DND-41 (cell line): ENCODE data around the gene CKAP2L.

Experiments used
- ATAC-seq: fragments of 200-7000 bp; cut with Tn5 transposase; 3 replicates; pipeline ENCODE4 v1.9.1; 2021; ENCODE audit warnings: low read depth; ENCODE audit not compliant: insufficient read depth
- DNase-seq: peaks from one replicate; pipeline ENCODE4 v3.0.0-alpha.2; 2020
- H2AFZ ChIP-seq: 2 replicates; pipeline ENCODE4 v1.6.0; 2012; ENCODE audit warnings: low read depth, low read length
- H3K27ac ChIP-seq: 2 replicates; pipeline ENCODE4 v1.5.1; 2012; ENCODE audit warnings: low read length, inconsistent platforms
- H3K27me3 ChIP-seq: fragments of 200-600 bp; sonication (generic); 2 replicates; pipeline ENCODE4 v1.6.0; 2012; ENCODE audit warnings: low read length, mild to moderate bottlenecking, inconsistent platforms; ENCODE audit not compliant: insufficient read depth, poor library complexity
- H3K36me3 ChIP-seq: 2 replicates; pipeline ENCODE4 v1.5.1; 2012; ENCODE audit warnings: low read length, inconsistent platforms; ENCODE audit not compliant: insufficient read depth
- H3K4me1 ChIP-seq: 2 replicates; pipeline ENCODE4 v1.5.1; 2012; ENCODE audit warnings: mild to moderate bottlenecking, low read length; ENCODE audit not compliant: insufficient read depth
- H3K4me2 ChIP-seq: 2 replicates; pipeline ENCODE4 v1.6.0; 2012; ENCODE audit warnings: mild to moderate bottlenecking, moderate library complexity, low read length, inconsistent platforms; ENCODE audit not compliant: insufficient read depth
- H3K4me3 ChIP-seq, 2 experiments: fragments of 200-600 bp in 1 of 2; shearing (Covaris generic) in 1 of 2; 2 replicates each; pipeline ENCODE4 v1.5.1; 2012 to 2016; ENCODE audit warnings: inconsistent platforms in 2 of 2, low read length in 2 of 2, mild to moderate bottlenecking in 2 of 2, low read depth in 1 of 2, moderate library complexity in 1 of 2
- H3K79me2 ChIP-seq: 2 replicates; pipeline ENCODE4 v1.6.0; 2012; ENCODE audit warnings: low read length, inconsistent platforms; ENCODE audit not compliant: insufficient read depth
- H3K9ac ChIP-seq: 2 replicates; pipeline ENCODE4 v1.6.0; 2012; ENCODE audit warnings: low read depth, mild to moderate bottlenecking, inconsistent platforms, low read length, moderate library complexity
- H3K9me3 ChIP-seq: 2 replicates; pipeline ENCODE4 v1.5.1; 2012; ENCODE audit warnings: low read length, moderate library complexity, mild to moderate bottlenecking, inconsistent platforms; ENCODE audit not compliant: insufficient read depth, severe bottlenecking
- H4K20me1 ChIP-seq: 2 replicates; pipeline ENCODE4 v1.6.0; 2012; ENCODE audit warnings: low read length; ENCODE audit not compliant: insufficient read depth
- EZH2 ChIP-seq: IDR thresholded peaks from 3 replicates; pipeline ENCODE4 v1.6.1; 2012; ENCODE audit warnings: borderline replicate concordance, low read depth, mild to moderate bottlenecking, moderate library complexity, low read length, inconsistent platforms; ENCODE audit not compliant: severe bottlenecking
- TF ChIP-seq, protein P1 (sequence below): IDR thresholded peaks from 2 replicates; pipeline ENCODE4 v1.5.1; 2012; ENCODE audit warnings: borderline replicate concordance, low read length, moderate library complexity, mild to moderate bottlenecking; ENCODE audit not compliant: poor library complexity, severe bottlenecking; ENCODE audit errors: extremely low read depth

Gene CKAP2L

DNA sequence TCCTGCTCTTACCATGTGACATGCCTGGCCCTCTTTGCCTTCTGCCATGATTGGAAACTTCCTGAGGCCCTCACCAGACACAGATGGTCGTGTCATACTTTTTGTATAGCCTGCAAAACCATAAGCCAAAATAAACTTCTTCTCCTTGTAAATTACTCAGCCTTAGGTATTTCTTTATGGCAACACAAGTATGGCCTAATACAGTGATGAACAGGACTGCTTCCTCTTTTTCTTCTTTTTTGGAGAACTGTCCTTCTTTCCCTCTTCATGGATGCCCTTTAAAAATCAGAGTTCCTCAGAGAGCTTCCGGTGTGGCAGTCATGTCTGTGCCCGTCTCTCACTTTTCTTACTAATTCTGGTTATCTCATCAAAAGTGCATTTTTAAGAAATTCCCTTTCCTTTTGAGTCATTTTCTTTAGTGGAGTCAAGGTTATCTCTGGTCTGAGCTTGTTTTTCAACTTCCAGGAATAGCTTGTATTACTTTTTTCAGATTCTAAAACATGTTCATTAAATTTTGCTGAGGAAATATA, 29.1 kb upstream of the CKAP2L start:
- TF ChIP-seq, protein P1, sequence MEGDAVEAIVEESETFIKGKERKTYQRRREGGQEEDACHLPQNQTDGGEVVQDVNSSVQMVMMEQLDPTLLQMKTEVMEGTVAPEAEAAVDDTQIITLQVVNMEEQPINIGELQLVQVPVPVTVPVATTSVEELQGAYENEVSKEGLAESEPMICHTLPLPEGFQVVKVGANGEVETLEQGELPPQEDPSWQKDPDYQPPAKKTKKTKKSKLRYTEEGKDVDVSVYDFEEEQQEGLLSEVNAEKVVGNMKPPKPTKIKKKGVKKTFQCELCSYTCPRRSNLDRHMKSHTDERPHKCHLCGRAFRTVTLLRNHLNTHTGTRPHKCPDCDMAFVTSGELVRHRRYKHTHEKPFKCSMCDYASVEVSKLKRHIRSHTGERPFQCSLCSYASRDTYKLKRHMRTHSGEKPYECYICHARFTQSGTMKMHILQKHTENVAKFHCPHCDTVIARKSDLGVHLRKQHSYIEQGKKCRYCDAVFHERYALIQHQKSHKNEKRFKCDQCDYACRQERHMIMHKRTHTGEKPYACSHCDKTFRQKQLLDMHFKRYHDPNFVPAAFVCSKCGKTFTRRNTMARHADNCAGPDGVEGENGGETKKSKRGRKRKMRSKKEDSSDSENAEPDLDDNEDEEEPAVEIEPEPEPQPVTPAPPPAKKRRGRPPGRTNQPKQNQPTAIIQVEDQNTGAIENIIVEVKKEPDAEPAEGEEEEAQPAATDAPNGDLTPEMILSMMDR = no peak
- no peak for TF ChIP-seq EZH2
- H3K79me2 ChIP-seq = no peaks in the 10 kb centered on the region
- H3K27ac ChIP-seq = no peak overlapping the region
- no peaks in the 10 kb centered on the region for H3K36me3 ChIP-seq
- no peak overlapping the region for H3K9ac ChIP-seq
- no peaks in the 10 kb centered on the region for H3K27me3 ChIP-seq
- no peaks in the 10 kb centered on the region for H3K9me3 ChIP-seq
- DNase-seq (no peak), ATAC-seq (no peak)
- H3K4me2 ChIP-seq = no peak overlapping the region
- H4K20me1 ChIP-seq = no peaks in the 10 kb centered on the region
- H3K4me3 ChIP-seq = no peak overlapping the region
- peaks cover 3% of the 10 kb centered on the region; the same call in 1 of the 2 replicates for H3K4me1 ChIP-seq
- H2AFZ ChIP-seq = no peak overlapping the region

DNA sequence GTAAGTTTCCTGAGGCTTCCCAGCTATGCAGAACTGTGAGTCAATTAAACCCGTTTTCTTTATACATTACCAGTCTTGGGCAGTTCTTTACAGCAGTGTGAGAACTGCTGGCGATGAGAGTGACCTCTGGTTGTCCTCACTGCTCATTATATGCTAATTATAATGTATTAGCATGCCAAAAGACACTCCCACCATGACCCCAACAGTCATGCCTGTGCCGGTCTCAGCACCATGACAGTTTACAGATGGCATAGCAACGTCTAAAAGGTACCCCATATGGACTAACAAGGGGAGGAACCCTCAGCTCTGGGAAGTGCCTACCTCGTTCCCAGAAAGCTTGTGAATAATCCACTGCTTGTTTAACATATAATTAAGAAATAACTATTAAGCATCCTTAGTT, 28.0 kb upstream of the CKAP2L start:
- Histone ChIP-seq H3K27me3 (no peaks in the 10 kb centered on the region), H3K79me2 (no peaks in the 10 kb centered on the region), H3K9ac (no peak overlapping the region), H4K20me1 (no peaks in the 10 kb centered on the region), H3K27ac (no peak overlapping the region), H3K4me2 (no peak overlapping the region), H3K36me3 (no peaks in the 10 kb centered on the region), H2AFZ (no peak overlapping the region), H3K4me1 (peaks cover 3% of the 10 kb centered on the region; the same call in 1 of the 2 replicates), H3K9me3 (no peaks in the 10 kb centered on the region), H3K4me3 (no peak overlapping the region)
- DNase-seq = no peak
- no peak for ATAC-seq
- no peak for TF ChIP-seq EZH2
- TF ChIP-seq, protein P1 = no peak

DNA sequence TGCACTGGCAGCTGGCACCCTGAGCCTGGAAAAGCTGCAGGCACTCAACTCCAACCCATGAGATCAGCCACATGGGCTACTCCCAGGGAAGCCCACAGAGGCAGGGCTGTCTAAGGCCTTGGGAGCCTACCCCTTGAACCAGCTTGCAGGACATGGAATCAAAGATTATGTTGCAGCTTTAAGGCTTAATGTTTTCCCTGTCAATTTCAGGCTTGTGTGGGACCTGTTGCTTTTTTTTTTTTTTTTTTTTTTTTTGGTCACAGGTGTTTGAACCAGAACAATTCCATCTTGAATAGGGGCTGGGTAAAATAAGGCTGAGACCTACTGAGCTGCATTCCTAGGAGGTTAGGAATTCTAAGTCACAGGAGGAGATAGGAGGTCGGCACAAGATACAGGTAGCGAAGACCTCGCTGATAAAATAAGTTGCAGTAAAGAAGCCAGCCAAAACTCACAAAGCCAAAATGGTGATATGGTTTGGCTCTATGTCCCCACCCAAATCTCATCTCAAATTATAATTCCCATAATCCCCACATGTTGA, 27.4 kb upstream of the CKAP2L start:
- Histone ChIP-seq H3K4me2 (no peak overlapping the region), H3K79me2 (no peaks in the 10 kb centered on the region), H3K27ac (no peak overlapping the region), H2AFZ (no peak overlapping the region), H3K4me1 (peaks cover 3% of the 10 kb centered on the region; the same call in 1 of the 2 replicates), H3K9me3 (no peaks in the 10 kb centered on the region), H3K9ac (no peak overlapping the region), H3K27me3 (no peaks in the 10 kb centered on the region), H3K4me3 (no peak overlapping the region), H3K36me3 (no peaks in the 10 kb centered on the region), H4K20me1 (no peaks in the 10 kb centered on the region)
- TF ChIP-seq EZH2 = no peak
- TF ChIP-seq, protein P1 = no peak
- ATAC-seq (no peak), DNase-seq (no peak)

DNA sequence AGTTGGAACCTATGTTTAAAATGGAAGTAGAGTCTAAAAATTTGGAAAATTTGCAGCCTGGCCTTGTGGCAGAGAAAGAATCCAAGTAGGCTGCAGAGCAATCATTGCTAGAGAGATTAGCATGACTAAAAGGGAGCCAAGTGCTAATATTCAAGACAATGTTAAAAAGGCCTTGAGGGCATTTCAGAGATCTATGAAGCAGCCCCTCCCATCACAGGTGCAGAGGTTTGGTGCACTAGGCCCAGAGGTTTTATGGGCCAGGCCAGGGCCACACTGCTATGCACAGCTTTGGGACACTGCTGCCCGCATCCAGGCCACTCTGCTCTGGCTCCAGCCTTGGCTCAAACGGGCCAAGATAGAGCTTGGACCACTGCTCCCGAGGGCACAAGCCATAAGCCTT, 26.6 kb upstream of the CKAP2L start:
- no peaks in the 10 kb centered on the region for H3K36me3 ChIP-seq
- no peaks in the 10 kb centered on the region for H4K20me1 ChIP-seq
- H2AFZ ChIP-seq = no peak overlapping the region
- H3K27ac ChIP-seq = no peak overlapping the region
- H3K4me2 ChIP-seq = no peak overlapping the region
- peaks cover 3% of the 10 kb centered on the region; the same call in 1 of the 2 replicates for H3K4me1 ChIP-seq
- H3K9me3 ChIP-seq = no peaks in the 10 kb centered on the region
- H3K9ac ChIP-seq = no peak overlapping the region
- no peak overlapping the region for H3K4me3 ChIP-seq
- ATAC-seq (no peak), DNase-seq (no peak)
- TF ChIP-seq, protein P1 = no peak
- TF ChIP-seq EZH2 = no peak
- H3K27me3 ChIP-seq = no peaks in the 10 kb centered on the region
- H3K79me2 ChIP-seq = no peaks in the 10 kb centered on the region
